OCI-LY7 (cell line): ENCODE results near the gene EMC8. TPM values are rescaled to one million over a fixed set of nuclear protein-coding genes. Genes with fewer than 3 reads are reported as not detected.
"Not testable (repeated sequence)": the region's sequence is repeated elsewhere in the genome, so short reads cannot be mapped to it uniquely, and the experiment has no call there.

Source experiments
- BruUV-seq: library from RNA; stranded (reverse); fragments of 400-500 nt; replicated peaks from 2 replicates; lab custom pipeline; 2021; lab: Mats Ljungman, UMichigan
- CTCF ChIA-PET: fragments of 300-600 bp; sonication (Branson Sonifier 250); formaldehyde crosslinking; loops from one replicate; lab custom pipeline; 2022; ENCODE audit warnings: antibody characterized with exemption; ENCODE audit not compliant: unreplicated experiment; lab: Charles Lee
- POLR2A ChIA-PET: fragments of 300-600 bp; sonication (Branson Sonifier 250); formaldehyde crosslinking; loops from one replicate; lab custom pipeline; 2022; ENCODE audit warnings: antibody characterized with exemption; lab: Charles Lee
- DNase-seq: peaks from one replicate; pipeline ENCODE4 v3.0.0-alpha.2; 2015; ENCODE audit warnings: low spot score
- H2AFZ ChIP-seq: fragments of 200-600 bp; sonication (generic), shearing (Covaris generic); 2 replicates; pipeline ENCODE4 v1.6.1; 2014; ENCODE audit warnings: mild to moderate bottlenecking, antibody characterized with exemption, low read length, moderate library complexity
- H3K27ac ChIP-seq: fragments of 200-600 bp; sonication (generic); 2 replicates; pipeline ENCODE4 v1.5.1; 2014; ENCODE audit warnings: mixed run types, low read depth, mild to moderate bottlenecking, moderate library complexity, low read length, inconsistent platforms; ENCODE audit not compliant: poor library complexity, severe bottlenecking
- H3K36me3 ChIP-seq: fragments of 200-600 bp; sonication (generic); 2 replicates; pipeline ENCODE4 v1.6.1; 2014; ENCODE audit warnings: mild to moderate bottlenecking, antibody characterized with exemption, low read length, moderate library complexity, mixed read lengths; ENCODE audit not compliant: insufficient read depth
- H3K4me1 ChIP-seq: fragments of 200-600 bp; sonication (generic); 2 replicates; pipeline ENCODE4 v1.5.1; 2014; ENCODE audit warnings: mild to moderate bottlenecking, low read length; ENCODE audit not compliant: insufficient read depth, poor library complexity, severe bottlenecking
- H3K4me2 ChIP-seq: fragments of 200-600 bp; sonication (generic); 2 replicates; pipeline ENCODE4 v1.6.1; 2014; ENCODE audit warnings: mild to moderate bottlenecking, low read length
- H3K4me3 ChIP-seq: fragments of 200-600 bp; sonication (generic); 2 replicates; pipeline ENCODE4 v1.5.1; 2014; ENCODE audit warnings: mild to moderate bottlenecking, low read depth, low read length; ENCODE audit not compliant: poor library complexity, severe bottlenecking
- H3K79me2 ChIP-seq: fragments of 200-600 bp; sonication (generic); 2 replicates; pipeline ENCODE4 v1.6.1; 2016; ENCODE audit warnings: low read depth, mild to moderate bottlenecking, low read length, moderate library complexity, mixed read lengths; ENCODE audit not compliant: insufficient read depth
- H3K9me2 ChIP-seq: fragments of 200-600 bp; sonication (generic); 2 replicates; pipeline ENCODE4 v1.6.1; 2016; ENCODE audit warnings: mild to moderate bottlenecking, low read length, mixed read lengths; ENCODE audit not compliant: insufficient read depth
- H3K9me3 ChIP-seq: fragments of 200-600 bp; sonication (generic); 2 replicates; pipeline ENCODE4 v1.6.1; 2014; ENCODE audit warnings: mild to moderate bottlenecking, mixed run types, low read length, mixed read lengths
- H4K20me1 ChIP-seq: fragments of 200-600 bp; sonication (generic); 2 replicates; pipeline ENCODE4 v1.6.1; 2014; ENCODE audit warnings: mild to moderate bottlenecking, antibody characterized with exemption, low read length, moderate library complexity, mixed read lengths; ENCODE audit not compliant: insufficient read depth
- CTCF ChIP-seq: fragments of 200-600 bp; sonication (generic); conservative IDR thresholded peaks from 2 replicates; pipeline ENCODE4 v1.5.1; 2014; ENCODE audit warnings: mild to moderate bottlenecking, antibody characterized with exemption, low read length, moderate library complexity, mixed read lengths
- EZH2phosphoT487 ChIP-seq: fragments of 200-600 bp; sonication (generic); IDR thresholded peaks from 2 replicates; pipeline ENCODE4 v1.6.1; 2018; ENCODE audit warnings: low read depth, borderline replicate concordance, mild to moderate bottlenecking, mixed run types, antibody characterized with exemption, low read length, moderate library complexity, mixed read lengths
- intact Hi-C: fragments of 100-400 bp; cut with micrococcal nuclease; formaldehyde crosslinking; loops from one replicate; pipeline ENCODE4 v1.10.0; 2022; ENCODE audit not compliant: unreplicated experiment
- total RNA-seq, 2 experiments: library from RNA; depleted of rRNA in 1 of 2; stranded (reverse); fragments of >200 nt in 1 of 2; shearing (Covaris generic) in 1 of 2; gene quantifications; 2 replicates each; pipeline ENCODE4 v1.2.3, GENCODE V29; 2014 to 2022

EMC8 gene
- total RNA-seq, 2 experiments from 2014 or later: 47.5 to 54.0 TPM

GRCh38 chr16:85820604-85821372 is 21.4 kb upstream of the EMC8 start:
- DNase-seq: no peak
- BruUV-seq: no TSS peak
- Histone ChIP-seq H3K27ac (no peak overlapping the region), H3K9me2 (no peaks in the 10 kb centered on the region), H3K4me1 (peaks cover 12% of the 10 kb centered on the region), H3K4me3 (no peak overlapping the region), H2AFZ (no peak overlapping the region), H3K4me2 (no peak overlapping the region), H3K79me2 (no peaks in the 10 kb centered on the region), H3K9me3 (no peaks in the 10 kb centered on the region), H3K36me3 (no peaks in the 10 kb centered on the region), H4K20me1 (no peaks in the 10 kb centered on the region)
- POLR2A ChIA-PET: interaction anchor here (1.1 to 1.7 kb wide), 5 partner anchors 12 to 200 kb away, joined by 3 to 5 read pairs (median 4); no protein-coding TSS in a partner anchor
- TF ChIP-seq CTCF (no peak), EZH2phosphoT487 (no peak)
- intact Hi-C loops: loop anchor here (1.0 to 10.0 kb wide), 4 partner anchors 74 to 704 kb away; no protein-coding TSS in a partner anchor
- CTCF ChIA-PET: interaction anchor here (0.6 to 2.2 kb wide), 9 partner anchors 10 to 195 kb away, joined by 3 to 30 read pairs (median 6); no protein-coding TSS in a partner anchor

GRCh38 chr16:85819771-85820170 is 20.4 kb upstream of the EMC8 start:
- Histone ChIP-seq H3K4me1 (peaks cover 12% of the 10 kb centered on the region), H4K20me1 (no peaks in the 10 kb centered on the region), H3K4me2 (no peak overlapping the region), H3K9me2 (no peaks in the 10 kb centered on the region), H2AFZ (no peak overlapping the region), H3K27ac (no peak overlapping the region), H3K36me3 (no peaks in the 10 kb centered on the region), H3K4me3 (no peak overlapping the region), H3K79me2 (no peaks in the 10 kb centered on the region), H3K9me3 (no peaks in the 10 kb centered on the region)
- no peak for TF ChIP-seq CTCF
- TF ChIP-seq EZH2phosphoT487: no peak
- no peak for DNase-seq
- POLR2A ChIA-PET: interaction anchor here (1.0 kb wide), 1 partner anchor 72 kb away, joined by 3 read pairs; no protein-coding TSS in a partner anchor
- intact Hi-C loops: loop anchor here (10.0 kb wide), 1 partner anchor 705 kb away; no protein-coding TSS in a partner anchor
- BruUV-seq: no TSS peak
- CTCF ChIA-PET: interaction anchor here (0.6 to 2.2 kb wide), 10 partner anchors 75 to 705 kb away, joined by 3 to 25 read pairs (median 5); partner anchors contain the start of gene IRF8

- DNase-seq: peak; percentile 88
- peaks cover 12% of the 10 kb centered on the region for H3K4me1 ChIP-seq
- H3K4me3 ChIP-seq: no peak overlapping the region
- no peaks in the 10 kb centered on the region for H3K79me2 ChIP-seq
- no peaks in the 10 kb centered on the region for H3K9me2 ChIP-seq
- H3K27ac ChIP-seq: no peak overlapping the region
- no peak overlapping the region for H3K4me2 ChIP-seq
- BruUV-seq: no TSS peak
- TF ChIP-seq EZH2phosphoT487: no peak
- TF ChIP-seq CTCF: peak; percentile 89
- H3K36me3 ChIP-seq: no peaks in the 10 kb centered on the region
- H2AFZ ChIP-seq: no peak overlapping the region
- H4K20me1 ChIP-seq: no peaks in the 10 kb centered on the region
- H3K9me3 ChIP-seq: no peaks in the 10 kb centered on the region
- ChIA-PET CTCF (interaction anchor here (0.6 to 2.2 kb wide), 12 partner anchors 75 to 704 kb away, joined by 3 to 25 read pairs (median 4); partner anchors contain the start of gene IRF8), POLR2A (interaction anchor here (0.8 to 1.0 kb wide), 2 partner anchors 73 to 161 kb away, joined by 3 read pairs; no protein-coding TSS in a partner anchor)
- intact Hi-C loops: no loop called here
Measured at GRCh38 chr16:85819245-85819644, 19.9 kb upstream of the EMC8 start.

- CTCF ChIA-PET, intact Hi-C loops, H3K9me3 ChIP-seq: not testable (repeated sequence)
Measured at GRCh38 chr16:85817195-85817594, 17.9 kb upstream of the EMC8 start.

More at GRCh38 chr16:85817195-85817594, 17.9 kb upstream of the EMC8 start:
- POLR2A ChIA-PET, H3K9me2 ChIP-seq, H3K79me2 ChIP-seq, H3K27ac ChIP-seq, H3K4me3 ChIP-seq, DNase-seq, H2AFZ ChIP-seq, H3K4me2 ChIP-seq, BruUV-seq, H4K20me1 ChIP-seq, H3K36me3 ChIP-seq: not testable (repeated sequence)
- H3K4me1 ChIP-seq: peaks cover 12% of the 10 kb centered on the region
